ENCODE measurements around the gene ADGB. TPM values are rescaled to one million over a fixed set of nuclear protein-coding genes. Genes with fewer than 3 reads are reported as not detected.

Gene ADGB
- total RNA-seq, 4 donors from 2014 or later, result 0.19 TPM; not detected in 3

- H3K36me3 ChIP-seq, result no peaks in the 10 kb centered on the region
- H3K4me3 ChIP-seq, result no peak overlapping the region
- H3K9me3 ChIP-seq, result peaks cover 0 to 7% (median 0%) of the 10 kb centered on the region in 3 donors
- no peaks in the 10 kb centered on the region for H3K4me1 ChIP-seq
- DNase-seq, result no peak
- WGBS, 2 donors, result 80 to 94% methylated on average over 2 of the region's 2 CpGs
- no peak for TF ChIP-seq POLR2A (IDR thresholded peaks at IDR 0.05)
- TF ChIP-seq, protein P1, sequence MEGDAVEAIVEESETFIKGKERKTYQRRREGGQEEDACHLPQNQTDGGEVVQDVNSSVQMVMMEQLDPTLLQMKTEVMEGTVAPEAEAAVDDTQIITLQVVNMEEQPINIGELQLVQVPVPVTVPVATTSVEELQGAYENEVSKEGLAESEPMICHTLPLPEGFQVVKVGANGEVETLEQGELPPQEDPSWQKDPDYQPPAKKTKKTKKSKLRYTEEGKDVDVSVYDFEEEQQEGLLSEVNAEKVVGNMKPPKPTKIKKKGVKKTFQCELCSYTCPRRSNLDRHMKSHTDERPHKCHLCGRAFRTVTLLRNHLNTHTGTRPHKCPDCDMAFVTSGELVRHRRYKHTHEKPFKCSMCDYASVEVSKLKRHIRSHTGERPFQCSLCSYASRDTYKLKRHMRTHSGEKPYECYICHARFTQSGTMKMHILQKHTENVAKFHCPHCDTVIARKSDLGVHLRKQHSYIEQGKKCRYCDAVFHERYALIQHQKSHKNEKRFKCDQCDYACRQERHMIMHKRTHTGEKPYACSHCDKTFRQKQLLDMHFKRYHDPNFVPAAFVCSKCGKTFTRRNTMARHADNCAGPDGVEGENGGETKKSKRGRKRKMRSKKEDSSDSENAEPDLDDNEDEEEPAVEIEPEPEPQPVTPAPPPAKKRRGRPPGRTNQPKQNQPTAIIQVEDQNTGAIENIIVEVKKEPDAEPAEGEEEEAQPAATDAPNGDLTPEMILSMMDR (IDR thresholded peaks at IDR 0.05), result no peak
- H3K27ac ChIP-seq, result no peak overlapping the region
- intact Hi-C loops (cut with DNase I), result no loop called here
- H3K27me3 ChIP-seq, result no peaks in the 10 kb centered on the region
These were observed 21.9 kb downstream of the ADGB start for GRCh38 chr6:146620655-146621054.

GRCh38 chr6:146628350-146628749 lies 29.6 kb downstream of the ADGB start:
- no peaks in the 10 kb centered on the region for H3K4me1 ChIP-seq
- H3K36me3 ChIP-seq, result no peaks in the 10 kb centered on the region
- 63 to 73% methylated on average over 2 of the region's 2 CpGs for WGBS, 2 donors
- TF ChIP-seq, protein P1 (IDR thresholded peaks at IDR 0.05), result no peak
- TF ChIP-seq POLR2A (IDR thresholded peaks at IDR 0.05), result no peak
- H3K4me3 ChIP-seq, result no peak overlapping the region
- H3K27ac ChIP-seq, result no peak overlapping the region
- no peak for DNase-seq
- H3K9me3 ChIP-seq, result no peaks in the 10 kb centered on the region
- intact Hi-C loops (cut with DNase I), result no loop called here
- no peaks in the 10 kb centered on the region for H3K27me3 ChIP-seq

GRCh38 chr6:146634022-146634421 lies 35.2 kb downstream of the ADGB start:
- TF ChIP-seq POLR2A (IDR thresholded peaks at IDR 0.05), result no peak
- TF ChIP-seq, protein P1 (IDR thresholded peaks at IDR 0.05), result no peak
- no peaks in the 10 kb centered on the region for H3K27me3 ChIP-seq
- H3K27ac ChIP-seq, result no peak overlapping the region
- DNase-seq, result no peak
- intact Hi-C loops (cut with DNase I), result no loop called here
- WGBS, 2 donors, result 68 to 82% methylated on average over 2 of the region's 2 CpGs
- no peaks in the 10 kb centered on the region for H3K4me1 ChIP-seq
- no peak overlapping the region for H3K4me3 ChIP-seq
- H3K36me3 ChIP-seq, result no peaks in the 10 kb centered on the region
- no peaks in the 10 kb centered on the region for H3K9me3 ChIP-seq

DNA sequence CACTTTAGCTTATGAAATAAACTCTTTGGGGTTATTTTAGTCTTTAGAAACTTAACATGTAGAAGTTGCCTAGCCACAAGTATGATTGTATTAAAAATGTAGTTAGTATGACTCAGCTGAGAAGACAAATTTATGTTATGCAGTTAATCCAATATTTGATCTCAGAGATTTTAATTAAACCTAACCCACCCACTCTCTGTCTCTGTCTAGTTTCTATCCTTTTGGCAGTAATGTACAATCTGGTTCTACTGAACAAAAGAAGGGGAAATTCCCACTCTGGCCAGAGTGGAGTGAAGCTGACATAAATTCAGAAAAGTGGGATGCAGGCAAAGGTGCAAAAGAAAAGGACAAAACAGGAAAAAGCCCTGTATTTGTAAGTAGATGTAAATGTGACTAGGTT lies 36.4 kb downstream of the ADGB start:
- Histone ChIP-seq H3K27ac (no peak overlapping the region), H3K4me3 (no peak overlapping the region), H3K4me1 (no peaks in the 10 kb centered on the region), H3K27me3 (no peaks in the 10 kb centered on the region), H3K36me3 (no peaks in the 10 kb centered on the region), H3K9me3 (no peaks in the 10 kb centered on the region)
- no peak for TF ChIP-seq POLR2A (IDR thresholded peaks at IDR 0.05)
- TF ChIP-seq, protein P1 (IDR thresholded peaks at IDR 0.05), result no peak
- no peak for DNase-seq
- intact Hi-C loops (cut with DNase I), result no loop called here

DNA sequence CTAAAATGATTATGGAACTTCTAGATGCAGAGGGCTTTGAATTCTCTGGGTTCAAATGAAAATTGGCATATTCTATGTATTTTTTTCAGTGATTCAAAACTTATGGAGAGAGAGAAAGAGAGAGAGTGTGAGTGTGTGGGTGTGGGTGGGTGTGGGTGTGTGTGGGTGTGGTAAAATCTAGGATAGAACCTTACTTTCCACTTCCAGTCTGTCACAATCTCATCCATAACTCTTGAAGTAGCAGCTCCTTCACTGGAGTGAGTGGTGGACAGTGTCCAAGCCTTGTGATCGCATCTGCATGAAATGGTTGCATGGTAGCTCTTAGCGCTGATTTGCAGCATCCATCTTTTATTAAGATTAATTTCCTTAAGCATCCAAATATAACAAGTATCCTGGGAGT lies 37.7 kb downstream of the ADGB start:
- Histone ChIP-seq H3K27ac (no peak overlapping the region), H3K27me3 (no peaks in the 10 kb centered on the region), H3K36me3 (no peaks in the 10 kb centered on the region), H3K4me3 (no peak overlapping the region), H3K4me1 (no peaks in the 10 kb centered on the region), H3K9me3 (no peaks in the 10 kb centered on the region)
- 84 to 85% methylated on average over 2 of the region's 2 CpGs for whole genome bisulfite sequencing, 2 donors
- DNase-seq, result no peak
- TF ChIP-seq, protein P1 (IDR thresholded peaks at IDR 0.05), result no peak
- TF ChIP-seq POLR2A (IDR thresholded peaks at IDR 0.05), result no peak
- intact Hi-C loops (cut with DNase I), result no loop called here

All from esophagus squamous epithelium (tissue), 5 donors.